IPS-15b (cell line): ENCODE results near the gene LUC7L2.

Experiments used
- H3K27me3 ChIP-seq: one replicate; pipeline ENCODE4 v1.6.1; 2013; ENCODE audit warnings: low read length; ENCODE audit not compliant: control insufficient read depth, insufficient read depth
- H3K36me3 ChIP-seq: one replicate; pipeline ENCODE4 v1.6.1; 2013; ENCODE audit warnings: low read length; ENCODE audit not compliant: control insufficient read depth, insufficient read depth
- H3K4me1 ChIP-seq: one replicate; pipeline ENCODE4 v1.6.1; 2013; ENCODE audit warnings: mild to moderate bottlenecking, low read length; ENCODE audit not compliant: control insufficient read depth, insufficient read depth
- H3K4me3 ChIP-seq: one replicate; pipeline ENCODE4 v1.5.1; 2013; ENCODE audit warnings: low read depth, low read length
- H3K9ac ChIP-seq: one replicate; pipeline ENCODE4 v1.6.1; 2013; ENCODE audit warnings: low read depth, mild to moderate bottlenecking, low read length
- H3K9me3 ChIP-seq: one replicate; pipeline ENCODE4 v1.6.1; 2013; ENCODE audit warnings: mild to moderate bottlenecking, low read length; ENCODE audit not compliant: control insufficient read depth, insufficient read depth

LUC7L2 gene

DNA sequence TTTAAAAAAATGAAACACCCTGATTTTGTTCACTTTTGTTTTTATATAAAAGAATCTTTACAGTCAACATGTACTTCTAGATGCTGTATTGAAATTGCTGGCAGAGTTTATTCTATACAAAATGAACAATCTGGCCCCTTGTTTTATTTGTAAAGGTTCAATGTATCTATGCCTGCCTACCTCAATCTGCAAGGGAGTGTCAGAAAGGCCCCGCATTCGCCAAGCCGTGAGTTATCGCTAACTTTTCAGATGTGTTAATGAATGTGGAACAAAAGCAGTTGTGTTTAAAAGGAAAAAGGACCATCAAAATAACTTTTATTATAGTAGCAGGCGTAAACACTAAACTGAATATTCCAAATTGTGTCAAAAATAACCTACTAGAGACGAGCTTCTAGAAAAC, 14.6 kb downstream of the LUC7L2 start:
- H3K9ac ChIP-seq: no peak overlapping the region
- H3K4me1 ChIP-seq: peaks cover 11% of the 10 kb centered on the region
- H3K27me3 ChIP-seq: no peaks in the 10 kb centered on the region
- no peak overlapping the region for H3K4me3 ChIP-seq
- H3K9me3 ChIP-seq: no peaks in the 10 kb centered on the region
- peaks cover 4% of the 10 kb centered on the region for H3K36me3 ChIP-seq

GRCh38 chr7:139382439-139382838, 22.7 kb downstream of the LUC7L2 start:
- no peaks in the 10 kb centered on the region for H3K9me3 ChIP-seq

DNA sequence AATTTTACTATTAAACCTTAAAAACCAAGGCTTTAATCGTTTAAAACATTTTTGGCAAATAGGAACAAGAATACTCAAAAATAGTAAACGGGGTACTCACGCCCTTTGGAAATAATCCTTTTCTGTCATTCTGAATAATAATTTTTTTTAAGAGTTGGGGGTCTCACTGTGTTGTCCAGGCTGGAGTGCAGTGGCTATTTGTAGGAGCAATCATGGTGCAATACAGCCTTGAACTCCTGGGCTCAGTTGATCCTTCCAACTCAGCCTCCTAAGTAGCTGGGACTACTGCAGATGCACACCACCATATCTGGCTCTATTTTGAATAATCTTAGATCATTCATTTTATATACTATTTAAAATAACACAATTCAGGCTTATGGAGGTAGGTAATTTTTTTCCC, 24.9 kb downstream of the LUC7L2 start:
- H3K36me3 ChIP-seq: no peaks in the 10 kb centered on the region

More at GRCh38 chr7:139382439-139382838, 22.7 kb downstream of the LUC7L2 start:
- no peak overlapping the region for H3K4me3 ChIP-seq
- peaks cover 4% of the 10 kb centered on the region for H3K36me3 ChIP-seq
- no peaks in the 10 kb centered on the region for H3K4me1 ChIP-seq
- no peaks in the 10 kb centered on the region for H3K27me3 ChIP-seq
- no peak overlapping the region for H3K9ac ChIP-seq

GRCh38 chr7:139387594-139387993, 27.9 kb downstream of the LUC7L2 start:
- Histone ChIP-seq H3K36me3 (no peaks in the 10 kb centered on the region), H3K4me1 (no peaks in the 10 kb centered on the region), H3K9me3 (no peaks in the 10 kb centered on the region), H3K4me3 (no peak overlapping the region), H3K27me3 (no peaks in the 10 kb centered on the region), H3K9ac (no peak overlapping the region)

More for the DNA sequence above, 24.9 kb downstream of the LUC7L2 start:
- H3K4me3 ChIP-seq: no peak overlapping the region
- H3K4me1 ChIP-seq: no peaks in the 10 kb centered on the region
- no peaks in the 10 kb centered on the region for H3K9me3 ChIP-seq
- no peaks in the 10 kb centered on the region for H3K27me3 ChIP-seq
- no peak overlapping the region for H3K9ac ChIP-seq

GRCh38 chr7:139389091-139389490, 29.4 kb downstream of the LUC7L2 start:
- no peak overlapping the region for H3K4me3 ChIP-seq
- no peak overlapping the region for H3K9ac ChIP-seq
- no peaks in the 10 kb centered on the region for H3K36me3 ChIP-seq
- no peaks in the 10 kb centered on the region for H3K4me1 ChIP-seq
- no peaks in the 10 kb centered on the region for H3K27me3 ChIP-seq
- H3K9me3 ChIP-seq: no peaks in the 10 kb centered on the region

- H3K9me3 ChIP-seq: no peaks in the 10 kb centered on the region
- no peaks in the 10 kb centered on the region for H3K27me3 ChIP-seq
- no peak overlapping the region for H3K9ac ChIP-seq
- H3K36me3 ChIP-seq: no peaks in the 10 kb centered on the region
- H3K4me3 ChIP-seq: no peak overlapping the region
- no peaks in the 10 kb centered on the region for H3K4me1 ChIP-seq
These were observed 30.1 kb downstream of the LUC7L2 start for GRCh38 chr7:139389774-139390173.

DNA sequence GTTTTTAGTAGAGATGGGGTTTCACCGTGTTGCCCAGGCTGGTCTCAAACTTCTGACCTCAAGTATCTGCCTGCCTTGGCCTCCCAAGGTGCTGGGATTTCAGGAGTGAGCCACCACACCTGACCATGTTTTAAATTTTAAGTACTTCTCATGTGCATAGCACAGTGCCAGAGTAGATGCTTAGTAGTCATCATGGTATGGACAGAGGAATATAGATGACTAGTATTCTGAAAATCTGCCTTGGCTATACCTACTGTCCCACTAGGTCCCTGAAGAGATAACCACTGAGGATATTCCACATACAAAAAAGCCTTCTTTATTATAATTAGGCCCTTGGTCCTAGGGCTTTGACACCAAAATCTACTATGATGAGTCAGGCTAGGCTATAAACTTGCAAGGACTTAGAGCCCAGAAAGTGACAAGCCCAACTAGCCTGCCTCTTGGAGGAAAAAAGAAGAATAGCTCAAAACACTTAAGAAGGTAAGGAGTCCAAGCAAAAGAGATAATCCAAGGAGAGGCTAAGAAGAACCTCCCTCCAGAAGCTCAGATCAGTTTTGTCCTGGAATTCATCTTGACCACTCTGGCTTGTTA, 34.0 kb downstream of the LUC7L2 start:
- no peaks in the 10 kb centered on the region for H3K27me3 ChIP-seq
- H3K9ac ChIP-seq: no peak overlapping the region
- no peak overlapping the region for H3K4me3 ChIP-seq
- no peaks in the 10 kb centered on the region for H3K36me3 ChIP-seq
- no peaks in the 10 kb centered on the region for H3K9me3 ChIP-seq
- H3K4me1 ChIP-seq: no peaks in the 10 kb centered on the region

DNA sequence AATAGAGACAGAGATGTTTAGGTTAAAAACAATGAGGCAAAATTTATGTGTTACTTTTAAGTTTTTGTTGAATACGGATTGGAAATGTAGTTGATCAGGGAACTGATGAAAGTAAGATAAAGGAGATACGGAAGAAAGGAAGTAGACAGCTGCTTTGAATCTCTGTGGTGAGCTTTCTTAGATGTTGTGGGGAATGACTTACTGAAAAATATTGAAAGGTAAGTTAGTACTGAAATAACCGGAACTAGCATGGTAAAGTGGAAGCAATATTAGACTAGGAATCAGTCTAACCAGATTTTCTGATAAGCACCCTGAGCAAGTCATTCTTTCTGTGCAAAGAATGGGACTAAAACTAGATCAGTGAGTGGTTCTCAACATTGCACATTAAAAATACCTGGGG, 34.8 kb downstream of the LUC7L2 start:
- Histone ChIP-seq H3K9ac (no peak overlapping the region), H3K4me1 (no peaks in the 10 kb centered on the region), H3K4me3 (no peak overlapping the region), H3K36me3 (no peaks in the 10 kb centered on the region), H3K27me3 (no peaks in the 10 kb centered on the region), H3K9me3 (no peaks in the 10 kb centered on the region)

DNA sequence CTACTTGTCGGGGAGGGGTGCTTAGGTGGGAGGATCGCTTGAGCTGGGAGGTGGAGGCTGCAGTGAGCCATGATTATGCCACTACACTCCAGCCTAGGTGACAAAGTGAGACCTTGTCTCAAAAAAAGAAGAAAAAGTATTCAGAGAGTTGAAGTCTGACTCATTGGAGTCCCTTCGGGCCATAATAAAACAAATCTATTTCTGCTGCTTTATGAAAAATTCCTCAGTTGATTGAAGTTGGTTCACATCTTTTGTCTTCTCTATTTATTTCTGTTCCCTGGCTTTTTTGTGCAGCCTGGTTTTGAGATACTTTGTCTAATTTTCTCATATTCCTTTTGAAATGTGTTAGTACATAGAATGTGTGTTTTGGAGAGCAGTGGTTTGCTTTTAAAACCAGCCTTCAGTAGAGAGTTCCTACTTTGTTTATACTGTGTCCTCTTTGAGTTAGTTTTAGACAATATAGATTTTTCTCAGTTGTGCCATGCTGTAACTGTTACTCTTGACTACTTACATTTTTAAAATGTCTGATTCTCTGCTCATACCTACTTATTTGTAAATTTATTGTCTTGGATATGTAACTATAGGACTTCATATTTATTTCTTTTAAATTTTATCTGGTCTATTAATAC, 36.7 kb downstream of the LUC7L2 start:
- no peak overlapping the region for H3K9ac ChIP-seq
- H3K4me3 ChIP-seq: no peak overlapping the region
- no peaks in the 10 kb centered on the region for H3K9me3 ChIP-seq
- no peaks in the 10 kb centered on the region for H3K36me3 ChIP-seq
- H3K4me1 ChIP-seq: no peaks in the 10 kb centered on the region
- no peaks in the 10 kb centered on the region for H3K27me3 ChIP-seq

- H3K4me3 ChIP-seq: no peak overlapping the region
- no peaks in the 10 kb centered on the region for H3K4me1 ChIP-seq
- no peak overlapping the region for H3K9ac ChIP-seq
- no peaks in the 10 kb centered on the region for H3K9me3 ChIP-seq
- peaks cover 4% of the 10 kb centered on the region for H3K36me3 ChIP-seq
- no peaks in the 10 kb centered on the region for H3K27me3 ChIP-seq
These were observed 37.5 kb downstream of the LUC7L2 start for GRCh38 chr7:139397192-139397591.

DNA sequence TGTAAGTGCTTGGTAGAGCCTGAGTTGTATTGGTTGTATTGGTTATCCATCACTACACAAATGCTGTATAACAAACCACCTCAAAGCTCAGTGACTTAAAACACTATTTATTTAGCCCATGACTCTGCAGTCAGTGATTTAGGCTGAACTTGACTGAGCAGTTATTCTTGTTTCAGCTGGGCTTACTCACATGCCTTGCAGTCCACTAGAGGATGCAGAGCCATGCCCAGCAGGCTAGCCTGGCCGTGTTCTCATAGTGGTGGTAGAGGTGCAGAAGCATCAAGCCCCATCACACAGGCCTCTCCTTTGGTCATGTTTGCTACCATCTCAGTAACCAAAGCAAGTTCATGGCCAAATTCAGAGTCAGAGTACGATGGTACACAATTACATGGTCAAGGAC, 43.9 kb downstream of the LUC7L2 start:
- H3K4me1 ChIP-seq: no peaks in the 10 kb centered on the region
- H3K9me3 ChIP-seq: no peaks in the 10 kb centered on the region
- no peak overlapping the region for H3K4me3 ChIP-seq
- H3K27me3 ChIP-seq: no peaks in the 10 kb centered on the region
- peaks cover 28% of the 10 kb centered on the region for H3K36me3 ChIP-seq
- H3K9ac ChIP-seq: no peak overlapping the region

DNA sequence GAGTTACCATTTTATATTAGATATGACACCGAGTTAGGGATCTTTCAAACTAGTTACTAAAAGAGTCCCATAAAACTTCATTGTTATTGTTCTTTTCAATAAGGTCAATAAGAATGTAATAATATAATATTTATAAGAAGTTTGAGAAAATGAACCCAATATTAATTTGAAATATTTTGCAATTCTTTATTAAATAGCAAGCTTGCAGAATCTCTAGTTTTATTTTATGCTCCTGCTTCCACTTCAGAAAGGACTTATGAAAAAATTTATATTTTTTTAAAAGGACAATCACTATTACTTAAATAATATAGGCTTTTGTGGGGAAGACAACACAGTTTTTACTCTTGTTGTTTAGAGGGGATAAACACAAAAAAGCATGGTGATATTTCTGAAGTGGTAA, 47.9 kb downstream of the LUC7L2 start:
- H3K4me3 ChIP-seq: no peak overlapping the region
- no peaks in the 10 kb centered on the region for H3K9me3 ChIP-seq
- peaks cover 24% of the 10 kb centered on the region for H3K36me3 ChIP-seq
- H3K27me3 ChIP-seq: no peaks in the 10 kb centered on the region
- H3K4me1 ChIP-seq: no peaks in the 10 kb centered on the region
- no peak overlapping the region for H3K9ac ChIP-seq
